Measurements from ENCODE around the gene ADSL.

- no peak for TF ChIP-seq POLR2A (IDR thresholded peaks at IDR 0.05)
- TF ChIP-seq CTCF (IDR thresholded peaks at IDR 0.05) = no peak
- no peak for TF ChIP-seq POLR2AphosphoS5 (IDR thresholded peaks at IDR 0.05)
- no peak for TF ChIP-seq EP300 (IDR thresholded peaks at IDR 0.05)
These were observed 58.2 kb downstream of the ADSL start for GRCh38 chr22:40404251-40405177.

Measured in suprapubic skin (tissue), 4 donors.